Pulmonary artery endothelial cell (primary cell): Measurements from ENCODE around the gene GID8. TPM values are rescaled to one million over a fixed set of nuclear protein-coding genes. Genes with fewer than 3 reads are reported as not detected.

ENCODE experiments used
- DNase-seq: peaks from one replicate; pipeline ENCODE4 v3.0.0-alpha.2; 2011; ENCODE audit warnings: low read depth, low spot score
- total RNA-seq: library from RNA; depleted of rRNA; stranded (reverse); fragments of >200 nt; gene quantifications from 2 replicates; pipeline ENCODE4 v1.2.3, GENCODE V29; 2014

Gene GID8
- total RNA-seq, 1 donor from 2014 or later = 52.9 TPM

GRCh38 chr20:62983210-62983609 lies 45.3 kb downstream of the GID8 start:
- no peak for DNase-seq

GRCh38 chr20:62984666-62985443 lies 46.9 kb downstream of the GID8 start:
- DNase-seq = no peak

GRCh38 chr20:62985444-62985778 lies 47.5 kb downstream of the GID8 start:
- no peak for DNase-seq

DNA sequence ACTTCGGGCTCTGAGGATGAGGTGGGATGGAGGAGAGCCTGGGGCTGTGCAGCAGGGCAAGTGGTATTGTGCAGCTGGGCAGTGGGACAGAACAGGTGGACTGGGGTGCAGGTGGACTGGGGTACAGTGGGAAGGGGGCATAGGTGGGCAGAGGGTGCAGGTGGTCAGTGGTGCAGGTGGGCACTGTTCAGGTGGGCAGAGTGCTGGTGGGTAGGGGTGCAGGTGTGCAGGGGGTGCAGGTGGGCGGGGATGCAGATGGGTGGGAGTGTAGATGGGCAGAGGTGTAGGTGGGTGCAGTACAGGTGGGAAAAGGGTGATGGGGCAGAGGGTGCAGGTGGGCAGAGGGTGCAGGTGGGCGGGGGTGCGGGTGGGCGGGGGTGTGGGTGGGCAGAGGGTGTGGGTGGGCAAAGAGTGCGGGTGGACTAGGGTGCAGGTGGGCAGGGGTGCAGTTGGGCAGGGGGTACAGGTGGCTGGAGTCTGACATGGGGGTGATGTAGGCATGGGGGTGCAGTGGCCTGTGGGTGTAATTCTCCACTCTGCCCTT lies 48.4 kb downstream of the GID8 start:
- DNase-seq = no peak

DNA sequence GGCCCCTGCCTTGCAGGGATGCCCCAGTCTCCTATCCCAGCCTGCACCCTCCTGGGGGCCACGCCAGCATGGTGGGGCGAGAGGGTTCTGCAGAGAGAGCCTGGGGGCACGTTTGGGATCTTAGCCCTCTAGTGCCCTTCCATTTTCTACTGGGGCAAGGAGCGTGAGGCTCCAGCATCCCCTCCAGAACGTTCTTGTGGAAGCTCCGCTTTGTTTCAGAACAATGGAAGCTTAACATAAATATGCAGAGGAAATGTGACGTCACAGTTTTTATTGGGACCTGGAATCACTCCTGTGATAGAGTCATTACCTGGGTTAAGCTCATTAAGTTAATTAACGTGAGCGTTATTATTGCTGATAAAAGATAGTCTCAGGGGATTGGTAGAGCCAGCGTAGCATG lies 49.2 kb downstream of the GID8 start:
- DNase-seq = no peak

- DNase-seq = no peak
These were observed 51.3 kb downstream of the GID8 start for GRCh38 chr20:62989201-62989601.

DNA sequence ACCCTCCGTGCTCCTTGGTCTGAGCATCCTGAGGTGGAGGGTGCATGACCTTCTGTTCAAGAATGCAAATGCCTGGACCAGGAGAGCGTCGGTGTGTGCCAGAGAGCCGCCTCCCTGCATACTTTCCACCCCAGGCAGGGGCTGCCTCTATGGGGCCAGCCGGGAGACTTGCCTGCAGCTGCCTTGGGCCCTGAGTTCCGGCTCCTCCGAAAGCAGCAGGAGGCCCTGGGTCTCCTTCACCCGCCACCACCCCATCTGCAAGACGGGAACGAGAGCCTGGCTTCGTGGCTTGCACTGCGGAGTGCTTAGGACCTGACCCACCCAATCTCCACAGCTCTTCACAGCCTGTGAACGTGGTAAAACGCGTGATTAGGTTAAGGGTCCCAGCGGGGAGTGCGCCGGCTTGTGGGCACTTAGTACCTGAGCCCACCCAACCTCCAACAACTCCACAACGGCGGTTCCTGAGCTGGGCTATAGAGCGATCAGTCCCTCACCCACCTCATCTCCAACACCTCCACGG lies 52.4 kb downstream of the GID8 start:
- no peak for DNase-seq

DNA sequence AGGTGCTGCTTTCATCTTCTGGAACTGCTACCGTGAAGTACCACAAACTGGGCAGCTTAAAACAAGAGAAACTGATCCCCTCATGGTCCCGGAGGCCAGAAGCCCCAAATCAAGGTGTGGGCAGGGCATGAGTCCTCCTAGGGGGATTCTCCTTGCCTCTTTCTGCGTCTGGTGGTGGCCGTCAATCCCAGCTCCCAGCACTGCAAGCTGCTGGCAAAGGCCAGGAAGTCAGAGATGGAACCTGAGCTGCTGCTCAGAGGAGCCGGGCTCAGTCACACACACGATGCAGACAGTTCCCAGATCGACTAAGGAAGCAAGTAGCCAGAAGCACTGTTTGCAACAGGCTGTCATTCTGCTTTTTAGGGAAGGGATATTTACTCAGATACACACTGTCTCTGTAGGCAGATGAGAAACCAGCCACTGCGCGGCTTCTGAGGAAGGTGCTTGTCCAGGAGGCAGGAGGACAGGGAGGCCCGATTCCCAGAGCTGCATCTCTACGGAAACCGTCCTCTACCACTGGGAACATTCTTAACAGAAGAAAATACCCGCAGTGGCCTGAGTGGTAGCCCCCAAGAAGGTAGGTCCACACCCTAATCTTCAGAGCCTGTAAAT lies 53.4 kb downstream of the GID8 start:
- DNase-seq = no peak

GRCh38 chr20:62991863-62992262 lies 53.9 kb downstream of the GID8 start:
- DNase-seq = no peak

DNA sequence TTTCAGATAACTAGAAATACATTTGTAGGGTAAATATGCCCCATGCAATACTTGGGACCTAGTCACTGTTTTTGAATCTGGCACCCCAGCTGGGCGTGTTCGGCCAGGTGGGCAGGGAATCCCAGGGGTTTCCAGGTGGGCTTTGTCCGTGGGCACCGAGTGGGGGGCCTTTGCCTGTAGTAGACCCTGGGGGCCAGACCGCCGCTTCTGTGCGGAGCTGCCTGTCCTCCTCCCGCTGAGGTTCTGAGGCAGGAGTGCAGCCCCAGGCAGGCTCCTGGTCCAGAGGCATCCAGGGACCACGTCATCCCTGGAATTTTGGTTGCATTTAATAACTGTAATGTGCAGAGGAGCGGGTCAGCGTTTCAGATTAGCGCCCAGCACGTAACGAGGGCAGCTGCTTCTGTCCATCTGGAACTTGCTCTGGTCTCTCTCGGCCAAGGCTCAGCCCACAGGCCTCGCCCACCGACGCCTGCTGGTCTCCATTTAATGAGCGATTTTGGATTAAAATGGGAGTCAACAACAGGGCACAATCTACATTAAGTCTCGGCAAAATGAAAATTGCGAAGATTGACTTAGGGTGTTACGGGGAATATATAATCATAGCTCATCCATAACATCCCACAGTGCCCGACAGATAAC lies 56.0 kb downstream of the GID8 start:
- DNase-seq = no peak

- DNase-seq = no peak
These were observed 56.9 kb downstream of the GID8 start for GRCh38 chr20:62994869-62995281.

- no peak for DNase-seq
These were observed 57.5 kb downstream of the GID8 start for GRCh38 chr20:62995481-62995880.

DNA sequence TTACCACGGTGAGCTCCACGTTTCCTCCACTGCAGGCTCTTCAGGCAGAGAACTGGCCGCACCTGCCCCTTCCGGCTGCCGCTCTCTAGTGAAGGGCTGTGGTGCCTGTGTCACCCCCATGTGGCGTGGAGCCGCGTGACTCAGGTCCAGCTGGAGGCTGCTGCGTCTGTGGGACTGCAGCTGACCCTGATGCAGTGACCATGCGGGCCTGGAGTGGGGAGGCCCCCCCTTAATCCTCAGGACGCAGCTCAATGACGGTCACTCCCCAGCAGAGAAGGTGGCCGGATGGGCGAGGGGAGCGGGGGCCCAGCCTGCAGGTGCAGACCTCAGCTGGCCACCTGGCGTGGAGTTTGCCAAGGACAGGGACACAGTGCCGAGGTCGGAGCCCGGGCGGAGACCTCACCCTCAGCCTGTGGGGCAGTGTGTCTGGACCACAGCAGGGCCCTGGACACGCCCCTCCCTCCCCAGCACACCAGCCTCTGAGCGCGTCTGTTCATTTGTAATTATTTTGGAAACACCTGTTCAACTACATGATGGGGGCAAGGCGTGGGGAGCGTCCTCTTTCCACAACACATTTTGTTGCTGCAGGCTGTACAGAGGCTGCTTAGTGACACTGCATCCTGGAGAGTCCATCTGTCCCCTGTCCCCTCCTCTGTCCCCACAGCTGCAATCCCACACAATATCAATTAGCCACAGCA lies 58.1 kb downstream of the GID8 start:
- DNase-seq = no peak

- DNase-seq = no peak
These were observed 58.6 kb downstream of the GID8 start for GRCh38 chr20:62996596-62996982.

GRCh38 chr20:62997417-62998035 lies 59.6 kb downstream of the GID8 start:
- no peak for DNase-seq

Other genes starting within 250 kb of the GID8 start
- 1.8 and 2.2 TPM in 2 replicates for gene NTSR1, start 229.3 kb upstream of the GID8 start, total RNA-seq
- 28.9 and 29.8 TPM in 2 replicates for gene MRGBP, start 141.7 kb upstream of the GID8 start, total RNA-seq
- 39.5 and 40.9 TPM in 2 replicates for gene OGFR, start 133.3 kb upstream of the GID8 start, total RNA-seq
- gene COL9A3, start 121.1 kb upstream of the GID8 start, total RNA-seq = 0.04 and 0.20 TPM in 2 replicates
- 10.6 and 15.6 TPM in 2 replicates for gene TCFL5, start 76.3 kb upstream of the GID8 start, total RNA-seq
- 33.2 and 41.4 TPM in 2 replicates for gene DIDO1, start 11.6 kb upstream of the GID8 start, total RNA-seq
- 9.4 and 15.4 TPM in 2 replicates for gene SLC17A9, start 14.6 kb downstream of the GID8 start, total RNA-seq
- gene BHLHE23, start 68.8 kb downstream of the GID8 start, total RNA-seq = not detected in 2 replicates